Trophoblast cell (in vitro differentiated cells and primary cell): ENCODE measurements around the gene TXK.
A peak's percentile ranks its signal among the peaks of the same experiment; 100 is the strongest.

ENCODE experiments used
- DNase-seq, 2 donors: peaks; one replicate each; pipeline ENCODE4 v3.0.0-alpha.2; 2016
- H2AFZ ChIP-seq: 2 replicates; pipeline ENCODE4 v1.6.1; 2013; ENCODE audit warnings: low read length, moderate library complexity, mild to moderate bottlenecking; ENCODE audit not compliant: insufficient read depth, poor library complexity
- H2AK5ac ChIP-seq: 2 replicates; pipeline ENCODE4 v1.6.1; 2013; ENCODE audit warnings: mild to moderate bottlenecking, low read length
- H2BK120ac ChIP-seq: 2 replicates; pipeline ENCODE4 v1.6.1; 2013; ENCODE audit warnings: low read length, mild to moderate bottlenecking, moderate library complexity; ENCODE audit not compliant: insufficient read depth, poor library complexity
- H2BK12ac ChIP-seq: 2 replicates; pipeline ENCODE4 v1.6.1; 2013; ENCODE audit warnings: mild to moderate bottlenecking, low read length, moderate library complexity
- H2BK5ac ChIP-seq: 2 replicates; pipeline ENCODE4 v1.6.1; 2013; ENCODE audit warnings: low read length, low read depth, moderate library complexity, mild to moderate bottlenecking; ENCODE audit not compliant: poor library complexity
- H3K14ac ChIP-seq: 2 replicates; pipeline ENCODE4 v1.6.1; 2013; ENCODE audit warnings: mild to moderate bottlenecking, low read length
- H3K18ac ChIP-seq: 2 replicates; pipeline ENCODE4 v1.6.1; 2013; ENCODE audit warnings: mild to moderate bottlenecking, low read length
- H3K23ac ChIP-seq: 2 replicates; pipeline ENCODE4 v1.6.1; 2013; ENCODE audit warnings: low read length
- H3K27ac ChIP-seq: 2 replicates; pipeline ENCODE4 v1.5.1; 2013; ENCODE audit warnings: low read depth, mild to moderate bottlenecking, inconsistent platforms, low read length, moderate library complexity
- H3K27me3 ChIP-seq: 2 replicates; pipeline ENCODE4 v1.6.1; 2013; ENCODE audit warnings: inconsistent platforms, mild to moderate bottlenecking, low read length, moderate library complexity; ENCODE audit not compliant: insufficient read depth
- H3K36me3 ChIP-seq, 2 experiments: 1 replicate in 1 of 2; 2 replicates in 1 of 2; pipeline ENCODE4 v1.6.1; 2013; ENCODE audit warnings: low read length in 2 of 2, mild to moderate bottlenecking in 2 of 2, moderate library complexity in 1 of 2; ENCODE audit not compliant: insufficient read depth in 2 of 2, control insufficient read depth in 1 of 2
- H3K4ac ChIP-seq: 2 replicates; pipeline ENCODE4 v1.6.1; 2013; ENCODE audit warnings: low read depth, mild to moderate bottlenecking, low read length, moderate library complexity
- H3K4me1 ChIP-seq, 2 experiments: 1 replicate in 1 of 2; 2 replicates in 1 of 2; pipeline ENCODE4 v1.6.1; 2013; ENCODE audit warnings: low read length in 2 of 2, mild to moderate bottlenecking in 2 of 2, moderate library complexity in 1 of 2; ENCODE audit not compliant: insufficient read depth in 2 of 2, control insufficient read depth in 1 of 2
- H3K4me2 ChIP-seq: 2 replicates; pipeline ENCODE4 v1.6.1; 2013; ENCODE audit warnings: inconsistent platforms, mild to moderate bottlenecking, low read length, moderate library complexity
- H3K4me3 ChIP-seq: 2 replicates; pipeline ENCODE4 v1.5.1; 2013; ENCODE audit warnings: mild to moderate bottlenecking, low read depth, low read length, inconsistent platforms
- H3K79me1 ChIP-seq: one replicate; pipeline ENCODE4 v1.6.1; 2013; ENCODE audit warnings: low read length
- H3K79me2 ChIP-seq: 2 replicates; pipeline ENCODE4 v1.6.1; 2013; ENCODE audit warnings: low read length, mild to moderate bottlenecking; ENCODE audit not compliant: control insufficient read depth, insufficient read depth, poor library complexity
- H3K9ac ChIP-seq: 2 replicates; pipeline ENCODE4 v1.6.1; 2013; ENCODE audit warnings: mild to moderate bottlenecking, low read length
- H3K9me3 ChIP-seq: 2 replicates; pipeline ENCODE4 v1.6.1; 2013; ENCODE audit warnings: low read depth, mild to moderate bottlenecking, control low read depth, inconsistent platforms, low read length; ENCODE audit not compliant: insufficient read depth
- H4K12ac ChIP-seq: 2 replicates; pipeline ENCODE4 v1.6.1; 2013; ENCODE audit warnings: low read depth, mild to moderate bottlenecking, low read length, moderate library complexity
- H4K8ac ChIP-seq: 2 replicates; pipeline ENCODE4 v1.6.1; 2013; ENCODE audit warnings: low read depth, mild to moderate bottlenecking, low read length, moderate library complexity
- H4K91ac ChIP-seq: one replicate; pipeline ENCODE4 v1.6.1; 2013; ENCODE audit warnings: low read depth, mild to moderate bottlenecking, low read length, moderate library complexity
- WGBS: extraction: QIAGEN DNeasy Blood & Tissue Kit; methylation state at CpG from one replicate; pipeline ENCODE4 v1.1.7; 2013; ENCODE audit warnings: missing lambda C conversion rate; ENCODE audit not compliant: insufficient read length, insufficient coverage; ENCODE audit errors: extremely low coverage; 5-methylcytosine and 5-hydroxymethylcytosine counted together

Gene TXK

DNA sequence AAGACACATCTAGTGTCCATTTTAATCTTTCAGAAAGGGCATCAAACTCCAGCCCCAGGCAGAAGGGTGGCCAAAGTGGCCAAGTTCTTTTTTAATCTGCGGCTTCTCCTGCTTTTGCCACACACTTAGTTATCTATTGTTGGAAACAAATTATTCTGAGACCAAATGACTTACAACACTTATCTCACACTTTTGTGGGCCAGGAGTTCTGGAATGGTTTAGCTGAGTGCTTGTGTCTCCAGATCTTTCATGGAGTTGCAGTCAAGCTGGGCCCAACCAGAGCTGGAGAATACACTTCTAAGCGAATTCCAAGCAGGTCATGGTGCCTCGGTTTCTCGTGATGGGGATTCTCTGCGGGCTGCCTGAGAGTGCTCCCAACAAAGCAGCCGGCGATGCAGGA lies 4.0 kb downstream of the TXK start:
- Histone ChIP-seq H3K36me3 (no peaks in the 10 kb centered on the region), H3K18ac (no peak overlapping the region), H3K27ac (no peak overlapping the region), H3K4me2 (no peak overlapping the region), H3K9me3 (no peaks in the 10 kb centered on the region), H3K79me1 (no peaks in the 10 kb centered on the region), H2BK12ac (no peak overlapping the region), H3K23ac (no peak overlapping the region), H4K8ac (no peak overlapping the region), H3K14ac (no peak overlapping the region), H2BK5ac (no peak overlapping the region), H4K12ac (no peak overlapping the region), H2AK5ac (no peak overlapping the region), H4K91ac (no peak overlapping the region), H3K9ac (no peak overlapping the region), H3K4ac (no peak overlapping the region), H3K79me2 (no peaks in the 10 kb centered on the region), H3K27me3 (no peaks in the 10 kb centered on the region), H2AFZ (no peak overlapping the region), H3K4me3 (no peak overlapping the region), H2BK120ac (no peak overlapping the region), H3K4me1 (peaks cover 7 to 13% of the 10 kb centered on the region in 2 experiments)
- no peak for DNase-seq
- no CpG with 5 or more reads among the region's 7 CpGs for WGBS

DNA sequence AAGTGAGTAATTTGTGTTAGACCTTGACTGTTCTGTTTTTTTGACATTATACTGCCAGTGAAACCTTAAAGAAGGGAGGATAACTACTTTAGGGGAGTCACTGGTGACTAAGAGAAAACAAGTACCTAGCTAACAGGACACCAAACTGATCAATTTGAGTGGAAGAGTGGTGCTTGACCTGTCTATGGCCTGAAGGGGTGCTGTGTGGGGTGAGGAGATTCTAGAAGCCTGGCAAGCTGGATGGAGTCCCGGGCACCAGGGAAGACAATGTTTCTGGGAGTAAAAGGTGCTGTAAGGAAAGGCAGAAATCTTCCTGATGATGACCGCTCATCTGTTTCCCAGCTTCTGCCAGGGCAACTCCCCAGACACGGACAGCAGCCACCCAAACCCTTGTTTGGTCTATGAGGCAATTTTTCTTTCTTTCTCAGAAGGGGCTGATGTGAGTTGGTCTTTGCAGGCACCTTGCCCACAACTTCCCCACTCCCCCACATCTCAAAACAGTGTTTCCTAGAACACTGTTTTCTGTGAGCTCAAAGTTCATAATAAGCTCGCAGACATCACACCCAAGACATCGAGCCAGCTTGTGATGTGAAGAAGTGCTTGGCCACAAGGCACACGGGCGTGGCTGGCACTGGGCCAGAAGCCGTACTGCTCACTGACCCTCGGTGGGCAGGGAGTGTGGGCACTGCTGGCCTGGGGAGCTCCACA lies 4.6 kb downstream of the TXK start:
- Histone ChIP-seq H3K4me1 (peaks cover 7 to 13% of the 10 kb centered on the region in 2 experiments), H3K79me2 (no peaks in the 10 kb centered on the region), H3K27ac (no peak overlapping the region), H3K14ac (no peak overlapping the region), H4K91ac (no peak overlapping the region), H2AK5ac (no peak overlapping the region), H2BK12ac (no peak overlapping the region), H2BK5ac (no peak overlapping the region), H2AFZ (no peak overlapping the region), H4K8ac (no peak overlapping the region), H3K27me3 (no peaks in the 10 kb centered on the region), H3K36me3 (no peaks in the 10 kb centered on the region), H3K79me1 (no peaks in the 10 kb centered on the region), H3K4me2 (no peak overlapping the region), H3K23ac (no peak overlapping the region), H3K9ac (no peak overlapping the region), H2BK120ac (no peak overlapping the region), H3K9me3 (no peaks in the 10 kb centered on the region), H4K12ac (no peak overlapping the region), H3K4ac (no peak overlapping the region), H3K4me3 (no peak overlapping the region), H3K18ac (no peak overlapping the region)
- no peak for DNase-seq
- no CpG with 5 or more reads among the region's 9 CpGs for WGBS

- no peaks in the 10 kb centered on the region for H3K79me1 ChIP-seq
- peaks cover 7 to 13% of the 10 kb centered on the region in 2 experiments for H3K4me1 ChIP-seq
- no CpG with 5 or more reads among the region's 13 CpGs for WGBS
- peak overlapping the region; percentile 49 for H3K4me2 ChIP-seq
- no peak overlapping the region for H3K18ac ChIP-seq
- no peak overlapping the region for H2BK120ac ChIP-seq
- H3K36me3 ChIP-seq = no peaks in the 10 kb centered on the region
- no peak overlapping the region for H3K23ac ChIP-seq
- no peak overlapping the region for H4K12ac ChIP-seq
- peak overlapping the region; percentile 17 for H3K27ac ChIP-seq
- H3K4me3 ChIP-seq = no peak overlapping the region
- no peaks in the 10 kb centered on the region for H3K9me3 ChIP-seq
- peak; percentile 78 to 91 for DNase-seq
- H3K9ac ChIP-seq = no peak overlapping the region
- H2AK5ac ChIP-seq = no peak overlapping the region
- no peak overlapping the region for H4K91ac ChIP-seq
- no peak overlapping the region for H3K4ac ChIP-seq
- no peaks in the 10 kb centered on the region for H3K79me2 ChIP-seq
- H2AFZ ChIP-seq = no peak overlapping the region
- no peak overlapping the region for H4K8ac ChIP-seq
- no peaks in the 10 kb centered on the region for H3K27me3 ChIP-seq
- no peak overlapping the region for H3K14ac ChIP-seq
- H2BK12ac ChIP-seq = no peak overlapping the region
- no peak overlapping the region for H2BK5ac ChIP-seq
Observed at GRCh38 chr4:48127682-48128404, 6.2 kb downstream of the TXK start.

- no peak overlapping the region for H3K9ac ChIP-seq
Observed at GRCh38 chr4:48127231-48127630, 6.8 kb downstream of the TXK start.

More at GRCh38 chr4:48127231-48127630, 6.8 kb downstream of the TXK start:
- no peaks in the 10 kb centered on the region for H3K9me3 ChIP-seq
- H3K27me3 ChIP-seq = no peaks in the 10 kb centered on the region
- peak in 1 of 2 donors; percentile 84 for DNase-seq
- no peak overlapping the region for H3K4me2 ChIP-seq
- H3K79me1 ChIP-seq = no peaks in the 10 kb centered on the region
- H3K4me1 ChIP-seq = peaks cover 7 to 13% of the 10 kb centered on the region in 2 experiments
- H4K91ac ChIP-seq = no peak overlapping the region
- H2AK5ac ChIP-seq = no peak overlapping the region
- no peak overlapping the region for H2BK5ac ChIP-seq
- no peak overlapping the region for H4K8ac ChIP-seq
- H2BK12ac ChIP-seq = no peak overlapping the region
- H3K14ac ChIP-seq = no peak overlapping the region
- no peak overlapping the region for H3K18ac ChIP-seq
- no peak overlapping the region for H3K4me3 ChIP-seq
- H3K23ac ChIP-seq = no peak overlapping the region
- WGBS = no CpG with 5 or more reads among the region's 3 CpGs
- H3K27ac ChIP-seq = no peak overlapping the region
- no peak overlapping the region for H2BK120ac ChIP-seq
- H3K79me2 ChIP-seq = no peaks in the 10 kb centered on the region
- no peak overlapping the region for H3K4ac ChIP-seq
- no peak overlapping the region for H2AFZ ChIP-seq
- no peaks in the 10 kb centered on the region for H3K36me3 ChIP-seq
- no peak overlapping the region for H4K12ac ChIP-seq
